ENCODE measurements around the gene RFX2.

DNA sequence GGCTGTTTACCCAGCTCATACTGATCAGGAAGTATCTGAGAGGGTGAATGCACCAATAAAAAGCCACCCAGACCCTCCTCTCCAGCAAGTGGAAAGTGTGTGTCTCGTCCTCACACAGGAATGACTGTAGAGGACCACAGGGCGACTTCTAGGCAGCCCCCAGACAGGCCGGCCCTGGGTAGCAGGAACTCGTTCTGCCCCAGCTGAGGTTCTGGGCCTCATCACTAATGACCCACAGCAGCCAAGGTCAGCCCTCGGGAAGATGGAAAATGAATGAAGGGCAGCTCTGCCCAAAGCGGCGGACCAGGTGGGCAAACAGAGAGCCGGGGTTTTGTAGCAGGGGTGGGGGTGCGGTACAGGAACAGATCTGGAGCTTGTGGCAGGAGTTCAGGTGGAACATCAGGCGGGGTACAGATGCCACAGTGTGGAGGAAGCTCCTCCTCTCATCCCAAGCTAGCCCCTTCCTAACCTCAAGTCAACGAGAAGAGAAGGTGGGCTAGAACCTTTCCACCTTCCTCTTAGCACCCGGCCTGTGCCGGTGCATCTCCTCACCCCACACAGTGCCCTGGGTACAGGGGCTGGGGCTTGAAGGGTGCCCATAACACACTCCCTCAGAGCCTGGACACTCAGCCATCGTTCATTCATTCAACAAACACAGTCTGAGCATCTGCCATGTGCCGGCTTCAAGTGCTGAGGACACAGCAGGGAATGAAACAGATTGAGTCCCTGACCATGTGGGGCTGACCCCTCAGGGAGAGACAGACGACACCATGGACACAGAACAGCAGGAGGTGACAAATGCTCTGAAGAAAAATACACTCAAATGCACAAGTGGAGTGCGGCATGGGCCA lies 36.2 kb downstream of the RFX2 start:
- TF ChIP-seq, protein P1, sequence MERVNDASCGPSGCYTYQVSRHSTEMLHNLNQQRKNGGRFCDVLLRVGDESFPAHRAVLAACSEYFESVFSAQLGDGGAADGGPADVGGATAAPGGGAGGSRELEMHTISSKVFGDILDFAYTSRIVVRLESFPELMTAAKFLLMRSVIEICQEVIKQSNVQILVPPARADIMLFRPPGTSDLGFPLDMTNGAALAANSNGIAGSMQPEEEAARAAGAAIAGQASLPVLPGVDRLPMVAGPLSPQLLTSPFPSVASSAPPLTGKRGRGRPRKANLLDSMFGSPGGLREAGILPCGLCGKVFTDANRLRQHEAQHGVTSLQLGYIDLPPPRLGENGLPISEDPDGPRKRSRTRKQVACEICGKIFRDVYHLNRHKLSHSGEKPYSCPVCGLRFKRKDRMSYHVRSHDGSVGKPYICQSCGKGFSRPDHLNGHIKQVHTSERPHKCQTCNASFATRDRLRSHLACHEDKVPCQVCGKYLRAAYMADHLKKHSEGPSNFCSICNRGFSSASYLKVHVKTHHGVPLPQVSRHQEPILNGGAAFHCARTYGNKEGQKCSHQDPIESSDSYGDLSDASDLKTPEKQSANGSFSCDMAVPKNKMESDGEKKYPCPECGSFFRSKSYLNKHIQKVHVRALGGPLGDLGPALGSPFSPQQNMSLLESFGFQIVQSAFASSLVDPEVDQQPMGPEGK (CRISPR knock-in tag; IDR thresholded peaks at IDR 0.05; ENCODE audit: borderline replicate concordance): no peak
- no peak for TF ChIP-seq RARB (CRISPR knock-in tag; IDR thresholded peaks at IDR 0.05)
